Measurements from ENCODE around the gene CLHC1.

The CLHC1 gene

DNA sequence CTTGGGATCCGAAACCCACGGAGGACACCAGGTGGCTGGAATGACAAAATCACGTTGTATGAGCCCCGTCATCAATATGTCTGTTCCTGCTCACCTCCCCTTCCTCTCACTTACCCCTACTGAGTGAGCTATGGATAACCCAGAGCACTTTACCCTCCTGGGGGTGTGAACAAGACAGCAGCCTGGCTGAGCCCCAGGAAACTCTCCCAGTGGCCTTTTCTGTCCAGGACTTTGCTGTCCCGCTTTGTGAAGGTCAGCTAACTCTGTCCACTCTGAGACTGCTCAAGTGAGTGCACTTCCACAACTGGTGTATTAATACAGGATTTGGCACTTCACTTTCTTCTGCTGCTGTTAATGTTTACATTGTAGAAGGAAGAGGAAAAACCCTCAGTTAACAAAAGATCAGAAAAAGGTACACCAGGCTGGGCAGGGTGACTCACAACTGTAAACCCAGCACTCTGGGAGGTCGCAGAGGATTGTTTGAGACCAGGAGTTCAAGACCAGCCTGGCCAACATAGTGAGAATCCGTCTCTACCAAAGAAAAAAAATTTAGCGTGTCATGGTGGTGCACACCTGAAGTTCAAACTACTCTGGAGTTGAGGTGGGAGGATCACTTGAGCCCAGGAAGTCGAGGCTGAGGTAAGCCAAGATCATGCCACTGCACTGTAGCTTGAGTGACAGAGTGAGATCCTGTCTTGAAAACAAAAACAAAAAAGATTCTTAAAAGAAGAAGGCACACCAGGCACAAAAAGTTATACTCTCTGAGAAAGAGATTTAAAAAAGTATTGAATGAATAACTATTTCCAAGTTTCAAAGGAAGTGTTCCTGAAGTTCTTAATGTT is 90.3 kb downstream of the CLHC1 start:
- H3K79me2 ChIP-seq (ENCODE audit: insufficient read depth, low read length): no peaks in the 10 kb centered on the region
- no peak overlapping the region for H3K9ac ChIP-seq (ENCODE audit: low read length)
- no peaks in the 10 kb centered on the region for H4K20me1 ChIP-seq (ENCODE audit: insufficient read depth, low read length)
- no peak overlapping the region for H3K4me2 ChIP-seq (ENCODE audit: low read length)
- H3K4me1 ChIP-seq (ENCODE audit: insufficient read depth, low read length, severe bottlenecking): peaks cover 7% of the 10 kb centered on the region
- no peaks in the 10 kb centered on the region for H3F3A ChIP-seq (ENCODE audit: insufficient read depth, low read length)
- TF ChIP-seq CTCF (IDR thresholded peaks at IDR 0.05; ENCODE audit: low read length): no peak
- no peak for TF ChIP-seq EZH2 (IDR thresholded peaks at IDR 0.05; ENCODE audit: borderline replicate concordance, low read length)
- H3K4me3 ChIP-seq (ENCODE audit: low read depth, low read length, poor library complexity, severe bottlenecking): no peak overlapping the region
- no peak overlapping the region for H3K27ac ChIP-seq (ENCODE audit: low read depth, low read length, poor library complexity, severe bottlenecking)
- no peaks in the 10 kb centered on the region for H3K27me3 ChIP-seq (ENCODE audit: insufficient read depth, low read length)
- no peaks in the 10 kb centered on the region for H3K9me2 ChIP-seq (ENCODE audit: low read depth, low read length)
- H3K9me3 ChIP-seq (ENCODE audit: low read length): no peaks in the 10 kb centered on the region
- H2AFZ ChIP-seq (ENCODE audit: low read length): no peak overlapping the region
- no peaks in the 10 kb centered on the region; the same call in 1 of the 2 replicates for H3K36me3 ChIP-seq (ENCODE audit: insufficient read depth, low read length)

DNA sequence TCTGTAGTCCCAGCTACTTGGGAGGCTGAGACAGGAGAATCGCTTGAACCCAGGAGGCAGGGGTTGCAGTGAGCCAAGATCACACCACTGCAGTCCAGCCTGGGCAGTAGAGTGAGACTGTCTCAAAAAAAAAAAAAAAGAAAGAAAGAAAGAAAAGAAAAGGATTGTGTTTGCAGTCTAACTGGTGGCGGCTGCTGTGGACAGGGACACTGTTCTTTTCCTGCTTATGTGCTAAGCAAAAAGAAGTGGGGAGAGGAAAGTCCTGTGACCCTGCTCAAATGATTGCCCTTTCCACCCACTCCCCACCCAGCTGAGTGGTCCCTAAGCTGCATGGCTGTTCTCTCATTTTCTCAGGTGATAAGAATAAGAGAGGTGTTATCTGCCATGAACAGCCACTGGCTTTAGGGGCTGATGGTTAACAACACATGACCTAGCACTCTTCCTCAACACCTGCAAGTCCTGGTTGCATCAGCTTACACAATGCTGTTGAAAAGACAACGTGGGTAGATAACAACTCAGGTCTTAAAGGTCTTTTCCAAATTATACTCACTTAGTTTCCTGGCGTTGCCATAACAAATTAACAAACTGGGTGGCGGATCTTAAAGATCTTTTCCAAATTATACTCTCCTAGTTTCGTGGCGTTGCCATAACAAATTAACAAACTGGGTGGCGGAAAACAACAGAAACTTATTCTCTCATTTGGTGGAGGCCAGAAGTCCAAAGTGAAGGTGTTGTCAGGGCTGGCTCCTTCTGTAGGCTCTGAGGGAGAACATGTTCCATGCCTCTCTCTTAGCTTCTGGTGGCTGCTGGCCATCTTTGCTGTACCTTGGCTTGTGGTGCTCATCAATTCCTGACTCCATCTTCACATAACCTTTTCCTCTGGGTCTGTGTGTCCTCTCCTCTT is 91.5 kb downstream of the CLHC1 start:
- Histone ChIP-seq H3K27ac (ENCODE audit: low read depth, low read length, poor library complexity, severe bottlenecking) (no peak overlapping the region), H3K4me1 (ENCODE audit: insufficient read depth, low read length, severe bottlenecking) (peaks cover 7% of the 10 kb centered on the region), H3K79me2 (ENCODE audit: insufficient read depth, low read length) (no peaks in the 10 kb centered on the region), H3K36me3 (ENCODE audit: insufficient read depth, low read length) (no peaks in the 10 kb centered on the region; the same call in 1 of the 2 replicates), H3K9me3 (ENCODE audit: low read length) (no peaks in the 10 kb centered on the region), H3K9me2 (ENCODE audit: low read depth, low read length) (no peaks in the 10 kb centered on the region), H3K4me3 (ENCODE audit: low read depth, low read length, poor library complexity, severe bottlenecking) (no peak overlapping the region), H2AFZ (ENCODE audit: low read length) (no peak overlapping the region), H4K20me1 (ENCODE audit: insufficient read depth, low read length) (no peaks in the 10 kb centered on the region), H3K4me2 (ENCODE audit: low read length) (no peak overlapping the region), H3F3A (ENCODE audit: insufficient read depth, low read length) (no peaks in the 10 kb centered on the region), H3K27me3 (ENCODE audit: insufficient read depth, low read length) (no peaks in the 10 kb centered on the region), H3K9ac (ENCODE audit: low read length) (no peak overlapping the region)
- TF ChIP-seq CTCF (IDR thresholded peaks at IDR 0.05; ENCODE audit: low read length) (no peak), EZH2 (IDR thresholded peaks at IDR 0.05; ENCODE audit: borderline replicate concordance, low read length) (no peak)

DNA sequence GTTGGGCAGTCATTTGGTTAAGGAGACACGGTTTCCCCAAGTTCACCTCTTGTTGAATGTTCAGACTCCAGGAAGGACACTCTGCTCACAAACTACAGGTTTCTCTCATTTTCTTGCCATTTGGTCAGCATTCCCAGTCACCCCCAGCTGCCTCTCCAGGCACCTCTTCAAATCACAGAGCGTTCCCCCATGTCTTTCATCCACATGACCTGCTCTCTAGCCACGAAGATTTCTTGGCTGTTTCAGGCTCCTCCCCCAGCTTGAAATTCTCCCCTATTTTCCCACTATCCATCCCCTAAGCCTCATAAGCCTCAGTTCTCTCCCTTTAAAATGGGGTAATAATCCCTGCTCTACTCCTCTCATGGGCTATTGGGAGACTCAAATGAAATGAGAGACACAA is 92.8 kb downstream of the CLHC1 start:
- no peak overlapping the region for H3K4me3 ChIP-seq (ENCODE audit: low read depth, low read length, poor library complexity, severe bottlenecking)
- peaks cover 11% of the 10 kb centered on the region for H3K4me1 ChIP-seq (ENCODE audit: insufficient read depth, low read length, severe bottlenecking)
- no peaks in the 10 kb centered on the region; the same call in 1 of the 2 replicates for H3K36me3 ChIP-seq (ENCODE audit: insufficient read depth, low read length)
- H3K9me3 ChIP-seq (ENCODE audit: low read length): no peaks in the 10 kb centered on the region
- no peaks in the 10 kb centered on the region for H3F3A ChIP-seq (ENCODE audit: insufficient read depth, low read length)
- H3K27me3 ChIP-seq (ENCODE audit: insufficient read depth, low read length): no peaks in the 10 kb centered on the region
- no peak overlapping the region for H3K9ac ChIP-seq (ENCODE audit: low read length)
- no peaks in the 10 kb centered on the region for H3K9me2 ChIP-seq (ENCODE audit: low read depth, low read length)
- no peak overlapping the region for H2AFZ ChIP-seq (ENCODE audit: low read length)
- no peak overlapping the region for H3K4me2 ChIP-seq (ENCODE audit: low read length)
- H3K27ac ChIP-seq (ENCODE audit: low read depth, low read length, poor library complexity, severe bottlenecking): no peak overlapping the region
- H4K20me1 ChIP-seq (ENCODE audit: insufficient read depth, low read length): no peaks in the 10 kb centered on the region
- no peaks in the 10 kb centered on the region for H3K79me2 ChIP-seq (ENCODE audit: insufficient read depth, low read length)
- no peak for TF ChIP-seq CTCF (IDR thresholded peaks at IDR 0.05; ENCODE audit: low read length)
- TF ChIP-seq EZH2 (IDR thresholded peaks at IDR 0.05; ENCODE audit: borderline replicate concordance, low read length): no peak

Measured in OCI-LY1 (cell line).